HG03521 (cell line): ENCODE measurements around the gene KCNJ2.

Source experiments
- ATAC-seq: cut with Tn5 transposase; IDR thresholded peaks from one replicate; pipeline ENCODE4 v1.9.1; 2021; ENCODE audit warnings: mild to moderate bottlenecking, moderate library complexity; ENCODE audit not compliant: unreplicated experiment

Gene KCNJ2

DNA sequence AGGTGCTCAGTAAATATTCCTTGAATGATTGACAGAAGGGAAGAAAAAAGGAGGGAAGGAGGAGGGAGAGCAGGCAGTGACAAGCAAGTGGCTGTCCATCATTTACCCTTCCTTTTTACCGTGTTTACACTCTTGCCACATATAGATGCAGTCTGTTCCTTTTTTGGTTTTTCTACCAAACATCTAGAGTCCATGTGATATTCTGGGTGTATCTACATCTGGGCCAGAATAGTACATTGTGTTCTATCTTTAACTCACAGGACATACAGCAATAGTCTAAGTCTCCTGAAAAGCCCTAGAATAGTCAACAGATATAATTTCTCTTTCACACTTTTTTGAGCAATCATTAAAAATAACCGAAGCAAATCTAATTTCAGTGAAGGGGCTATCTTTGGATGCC is 33.5 kb downstream of the KCNJ2 start:
- ATAC-seq, result no peak

DNA sequence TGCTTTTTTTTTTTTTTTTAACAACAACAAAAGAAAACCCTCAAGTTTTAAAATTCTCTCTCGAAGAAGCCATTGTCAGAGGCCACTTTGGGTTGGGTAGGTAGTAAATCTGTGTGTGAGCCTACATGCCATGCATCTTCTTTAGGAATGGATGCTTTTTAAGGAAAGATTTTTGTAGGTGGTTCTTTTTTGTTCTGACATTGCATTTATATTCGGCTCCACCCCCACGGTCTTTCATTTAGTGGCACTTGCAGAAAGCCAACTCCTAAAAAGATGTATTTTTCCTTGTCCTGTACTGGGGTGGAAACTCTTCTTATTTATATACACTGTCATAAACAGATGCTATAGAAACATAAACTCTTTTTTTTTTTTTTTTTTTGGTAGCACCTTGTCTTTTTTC is 35.1 kb downstream of the KCNJ2 start:
- ATAC-seq, result no peak

DNA sequence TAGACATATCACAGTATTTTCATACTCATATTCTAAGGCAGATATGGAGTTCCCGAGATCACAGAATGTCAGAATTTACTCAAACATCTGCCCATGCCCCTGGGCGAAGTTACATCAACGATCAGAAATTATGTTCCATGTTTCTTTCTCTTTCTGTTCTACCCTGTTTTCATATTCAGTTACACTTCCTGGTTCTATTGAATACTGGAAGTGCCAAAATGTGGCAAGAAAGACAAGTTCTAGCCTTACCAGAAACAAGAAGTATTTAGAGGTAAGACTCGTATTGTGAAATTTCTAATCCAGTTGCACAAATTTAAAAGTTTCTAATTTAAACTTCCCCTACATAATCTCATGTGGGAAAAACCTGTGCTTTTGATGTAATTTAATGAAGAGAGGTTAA is 36.1 kb downstream of the KCNJ2 start:
- no peak for ATAC-seq

DNA sequence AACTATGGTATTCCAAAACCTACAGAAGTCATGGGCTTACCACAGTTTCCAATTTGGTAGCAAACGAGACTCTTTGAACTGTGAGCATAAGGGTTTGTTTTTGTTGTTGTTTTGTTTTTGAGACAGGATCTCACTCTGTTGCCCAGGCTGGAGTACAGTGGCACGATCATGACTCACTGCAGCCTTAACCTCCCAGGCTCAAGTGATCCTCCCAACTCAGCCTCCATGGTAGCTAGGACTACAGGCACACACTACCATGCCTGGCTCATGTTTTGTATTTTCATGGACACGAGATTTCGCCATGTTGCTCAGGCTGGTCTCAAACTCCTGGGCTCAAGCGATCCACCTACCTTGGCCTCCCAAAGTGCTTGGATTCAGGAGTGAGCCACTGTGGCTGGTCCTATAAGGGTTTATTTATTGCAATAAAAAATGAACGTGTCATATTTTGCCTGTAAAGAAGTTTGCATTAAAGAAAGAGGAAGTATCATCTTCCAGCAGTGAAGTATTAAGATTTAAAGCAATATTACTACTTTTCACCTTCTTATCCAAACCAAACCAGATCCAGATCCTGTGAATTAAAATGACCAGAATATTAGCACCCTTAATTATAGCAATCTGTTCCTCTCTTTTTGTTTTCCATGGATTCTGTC is 37.2 kb downstream of the KCNJ2 start:
- no peak for ATAC-seq

DNA sequence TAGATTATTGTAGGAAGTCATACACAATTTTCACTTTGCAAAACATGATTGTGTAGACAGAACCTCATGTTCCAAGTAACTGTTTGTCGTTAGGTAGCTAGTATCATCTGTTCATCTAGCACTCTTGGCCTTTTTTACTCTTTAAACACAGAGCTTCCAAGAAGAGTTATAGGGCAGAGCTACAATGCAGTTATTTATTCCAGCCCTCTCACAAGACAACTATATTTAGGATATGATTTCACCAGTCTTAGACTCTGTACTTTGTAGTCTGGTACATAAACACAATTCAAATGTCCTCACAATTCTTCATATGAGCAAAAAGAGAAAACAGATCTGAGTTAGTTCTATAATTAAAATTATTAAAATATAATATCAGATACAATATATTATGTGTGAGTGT is 37.9 kb downstream of the KCNJ2 start:
- no peak for ATAC-seq

DNA sequence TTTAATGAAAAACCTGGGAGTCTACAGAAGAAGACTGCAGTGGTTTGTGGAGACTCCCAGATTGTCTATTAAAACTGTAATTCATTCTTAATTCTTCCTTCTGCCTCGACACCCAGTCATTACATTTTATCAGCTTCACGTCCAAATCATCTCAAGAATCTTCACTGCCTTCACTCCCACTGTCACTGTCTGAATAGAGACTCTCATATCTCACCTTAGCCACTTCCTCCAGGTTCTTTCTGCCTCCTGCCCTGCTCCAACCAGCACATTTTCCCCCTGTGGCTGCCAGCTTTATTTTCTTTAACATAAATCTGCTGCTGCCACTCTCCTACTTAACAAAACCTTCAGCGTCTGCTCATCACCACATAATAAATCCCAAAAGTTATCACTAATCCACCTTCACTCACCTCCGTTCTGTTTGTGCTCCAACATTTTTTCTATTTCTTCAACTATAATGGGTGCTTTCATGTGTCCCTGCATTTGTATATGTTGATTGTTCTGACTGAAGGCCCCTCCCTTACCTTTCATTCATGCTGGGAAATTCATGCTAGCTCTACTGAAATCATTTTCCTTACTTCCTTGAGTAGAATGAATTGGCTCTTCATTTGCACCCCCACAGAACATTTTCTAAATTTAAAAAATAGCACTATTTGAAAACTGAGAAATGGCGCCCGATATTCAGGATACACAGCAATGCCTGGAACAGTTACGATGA is 38.9 kb downstream of the KCNJ2 start:
- ATAC-seq, result no peak

DNA sequence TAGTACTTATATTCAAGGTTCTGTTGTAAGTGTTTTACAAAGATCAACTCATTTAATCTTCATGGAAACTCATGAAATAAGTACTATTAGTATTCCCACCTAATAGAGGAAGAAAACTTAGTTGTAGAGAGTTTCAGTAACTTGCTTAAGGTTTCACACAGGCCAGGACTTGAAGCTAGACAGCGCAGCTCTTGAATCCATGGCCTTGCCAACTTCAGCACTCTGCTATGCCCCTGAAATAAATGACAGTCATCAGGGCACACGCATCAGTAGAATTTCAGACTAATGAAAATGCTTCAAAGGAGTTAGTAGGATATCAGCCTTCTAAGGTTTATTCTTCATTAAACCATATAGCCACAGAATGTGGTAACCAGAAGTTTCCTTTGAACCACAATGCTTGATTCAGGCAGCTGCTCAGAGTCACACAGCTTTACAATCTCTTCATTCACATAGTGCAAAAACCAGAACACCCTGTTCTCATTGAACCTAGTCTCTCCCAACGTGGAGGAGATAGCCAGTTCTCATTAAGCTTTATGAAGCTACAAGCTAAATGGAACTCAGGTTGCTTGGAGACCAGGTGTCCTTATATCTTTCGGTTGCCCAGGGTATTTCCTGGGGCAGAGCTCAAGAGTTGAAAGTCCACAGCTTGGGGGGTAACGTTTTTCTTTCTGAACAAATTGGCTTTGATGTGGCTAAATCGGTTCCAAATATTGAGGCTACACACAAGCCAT is 39.7 kb downstream of the KCNJ2 start:
- no peak for ATAC-seq

DNA sequence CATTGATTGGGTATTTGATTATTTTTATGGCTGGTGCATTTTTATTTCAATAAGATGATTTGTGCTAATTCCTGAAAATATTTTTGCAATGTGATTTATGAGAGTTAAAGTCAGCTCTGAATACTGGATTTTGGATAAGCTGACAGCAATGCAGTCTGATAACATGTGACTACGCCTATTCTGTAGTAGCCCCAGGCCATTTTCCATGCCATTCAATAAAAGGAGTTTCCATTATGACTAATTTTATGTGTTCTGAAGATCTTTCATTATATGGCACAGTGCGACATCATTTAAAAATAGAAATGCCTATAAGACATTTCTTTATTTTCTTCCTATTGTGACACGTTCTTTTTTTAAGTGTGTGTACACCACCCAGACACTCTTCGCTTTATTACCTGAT is 46.3 kb downstream of the KCNJ2 start:
- ATAC-seq, result no peak

DNA sequence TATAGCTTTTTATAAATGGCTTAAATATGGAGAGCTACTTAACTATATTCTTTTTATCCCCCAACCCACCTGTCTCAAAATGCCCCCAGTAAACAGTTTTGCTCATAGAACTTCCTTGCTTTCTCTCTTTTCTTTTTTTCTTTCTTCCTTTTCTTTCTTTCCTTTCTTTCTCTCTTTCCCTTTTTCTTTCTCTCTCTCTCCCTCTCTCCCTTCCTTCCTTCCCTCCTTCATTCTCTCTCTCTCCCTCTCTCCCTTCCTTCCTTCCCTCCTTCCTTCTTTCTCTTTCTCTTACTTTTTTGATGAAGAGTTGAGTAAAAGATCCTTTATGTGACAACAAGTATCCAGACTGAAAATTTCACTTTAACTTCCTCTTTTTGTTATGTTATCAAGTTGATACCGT is 48.2 kb downstream of the KCNJ2 start:
- ATAC-seq, result no peak

DNA sequence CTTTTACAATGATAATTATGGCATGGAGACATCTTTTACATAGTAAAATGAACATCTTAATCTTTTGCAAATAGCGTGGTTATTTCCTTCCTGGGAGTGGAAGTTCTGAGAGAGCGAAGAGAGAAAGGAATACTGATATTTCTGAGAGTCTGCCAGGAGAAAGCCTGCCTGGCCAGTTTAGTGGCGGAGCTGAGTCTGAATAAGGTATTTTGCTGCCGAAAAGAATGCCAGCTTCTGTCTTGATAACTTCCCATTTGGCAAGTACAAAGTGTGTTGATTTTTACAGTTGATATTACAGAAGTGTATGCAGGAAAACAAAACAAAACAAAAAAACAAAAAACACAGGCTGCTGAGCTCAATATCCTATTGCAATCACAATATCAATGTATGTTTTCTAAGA is 55.9 kb downstream of the KCNJ2 start:
- no peak for ATAC-seq
